Psoas muscle (tissue), 8 donors: Measurements from ENCODE around the gene HSPB7. TPM values are rescaled to one million over a fixed set of nuclear protein-coding genes. Genes with fewer than 3 reads are reported as not detected.

ENCODE experiments used
- ATAC-seq, 4 donors: fragments of 200-7000 bp; cut with Tn5 transposase; one replicate each; pipeline ENCODE4 v1.9.1; 2020; ENCODE audit warnings: moderate library complexity in 3 of 4, mild to moderate bottlenecking in 2 of 4
- DNase-seq, 2 donors: peaks; one replicate each; pipeline ENCODE4 v3.0.0-alpha.2; 2020
- H3K27ac ChIP-seq: fragments of 200-600 bp; one replicate; pipeline ENCODE4 v1.8.0; 2022
- H3K27me3 ChIP-seq, 3 donors: fragments of 200-600 bp in 1 of 3; one replicate each; pipeline versions ENCODE4 v1.6.1 to v1.8.0; 2013 to 2022; ENCODE audit warnings: low read length in 2 of 3, mild to moderate bottlenecking in 2 of 3, moderate library complexity in 1 of 3; ENCODE audit not compliant: insufficient read depth in 3 of 3
- H3K36me3 ChIP-seq, 2 donors: fragments of 200-600 bp in 1 of 2; one replicate each; pipeline versions ENCODE4 v1.6.1 to v1.8.0; 2013 to 2022; ENCODE audit warnings: low read depth in 1 of 2, mild to moderate bottlenecking in 1 of 2, moderate library complexity in 1 of 2; ENCODE audit not compliant: insufficient read depth in 1 of 2
- H3K4me1 ChIP-seq: fragments of 200-600 bp; one replicate; pipeline ENCODE4 v1.8.0; 2022
- H3K4me3 ChIP-seq: fragments of 200-600 bp; one replicate; pipeline ENCODE4 v1.8.0; 2022; ENCODE audit warnings: mild to moderate bottlenecking
- H3K9me3 ChIP-seq: fragments of 200-600 bp; one replicate; pipeline ENCODE4 v1.8.0; 2022
- CTCF ChIP-seq: fragments of 200-600 bp; IDR thresholded peaks from one replicate; pipeline ENCODE4 v1.8.0; 2022; ENCODE audit warnings: antibody characterized with exemption
- WGBS, 3 donors: extraction: QIAGEN DNeasy Blood & Tissue Kit; methylation state at CpG; one replicate each; pipeline versions ENCODE4 v1.1.6 to v1.1.7; 2013; 5-methylcytosine and 5-hydroxymethylcytosine counted together
- intact Hi-C, 2 donors: fragments of 100-400 bp; cut with DNase I; formaldehyde crosslinking; loops; one replicate each; pipeline versions ENCODE4 v1.11.0 to v1.14.2; 2022
- long read RNA-seq, 2 donors: library from polyadenylated mRNA; unstranded; transcript quantifications; one replicate each; pipeline ENCODE4 v2.0.0, GENCODE V29; 2021
- polyA plus RNA-seq, 3 donors: library from polyadenylated mRNA; stranded (reverse); fragments of 200-250 nt; gene quantifications; one replicate each; pipeline ENCODE4 v1.2.3, GENCODE V29; 2013
- total RNA-seq, 4 donors: library from RNA; stranded (reverse); fragmentation: NEBNext Ultra II Directional in 2 of 4; extraction: Animal tissue kit (Norgen Biotek cat#: 25700) in 2 of 4; gene quantifications; one replicate each; pipeline versions ENCODE4 v1.2.1 to v1.2.4, GENCODE V29; 2021 to 2023
- donor health status: healthy with polysubstance abuse.
- donor health status: DM: no; HTN: no; CAD: no; lungs with moderate emphysema.
- donor health status: Bipolar disorder and iron deficiency.
- donor health status: healthy.
- donor health status: DM: yes; HTN: yes; CAD: no.
- donor health status: DM: no; HTN: no; CAD: no.
- donor health status: DM: no; HTN: no; CAD: no.
- donor health status: DM: yes; HTN: yes; CAD: no.

Gene HSPB7
- total RNA-seq: 1,000 to 10,000 TPM; 1,183 to 3,738 (median 2,852) TPM
- polyA plus RNA-seq: 1,000 to 10,000 TPM; 1,867 to 2,156 (median 2,058) TPM
- long read RNA-seq, donor 1, transcript HSPB7-207 (3 exons, 844 nt): minor isoform, 11 of 289 reads
- long read RNA-seq, donor 1, transcript HSPB7-205 (2 exons, 2,702 nt): minor isoform, 14 of 289 reads
- long read RNA-seq, donor 1, transcript HSPB7-201 (3 exons, 2,892 nt): major isoform, 118 of 289 reads
- long read RNA-seq, donor 1, partial matches to known transcripts: 0 of 289 reads
- long read RNA-seq, donor 1, other reads (novel, unspliced or antisense): 144 of 289 reads
- long read RNA-seq, donor 2, transcript HSPB7-201 (3 exons, 2,892 nt): major isoform, 662 of 1,738 reads
- long read RNA-seq, donor 2, transcript HSPB7-205 (2 exons, 2,702 nt): minor isoform, 131 of 1,738 reads
- long read RNA-seq, donor 2, transcript HSPB7-207 (3 exons, 844 nt): minor isoform, 97 of 1,738 reads
- long read RNA-seq, donor 2, transcript HSPB7-203 (3 exons, 648 nt): minor isoform, 28 of 1,738 reads
- long read RNA-seq, donor 2, partial matches to known transcripts: 4 of 1,738 reads
- long read RNA-seq, donor 2, other reads (novel, unspliced or antisense): 789 of 1,738 reads

GRCh38 chr1:16017461-16018303, at the start of gene HSPB7:
HSPB7 (minus strand) TSS chr1:16018043; CDS start chr1:16017963, 80 bp downstream.
- no peak for TF ChIP-seq CTCF
- 5 to 14% (median 14%) methylated on average over 32 to 37 of the region's 37 CpGs for WGBS, 3 donors
- DNase-seq: peak; percentile 93 to 96
- Histone ChIP-seq H3K36me3 (no peaks in the 10 kb centered on the region), H3K27me3 (no peaks in the 10 kb centered on the region), H3K4me1 (peaks cover 57% of the 10 kb centered on the region), H3K4me3 (peak within 1 kb of the TSS; percentile 84), H3K9me3 (no peaks in the 10 kb centered on the region), H3K27ac (peak within 1 kb of the TSS; percentile 100)
- intact Hi-C loops: no loop called here
- ATAC-seq: peak; percentile 45 to 53 (median 46)

- H3K27ac ChIP-seq: no peak overlapping the region
- 37 to 53% (median 53%) methylated on average over 6 of the region's 6 CpGs for WGBS, 3 donors
- intact Hi-C loops: no loop called here
- DNase-seq (no peak), ATAC-seq (peak in 2 of 4 donors; percentile 20 to 61)
- no peaks in the 10 kb centered on the region for H3K9me3 ChIP-seq
- H3K4me1 ChIP-seq: no peaks in the 10 kb centered on the region
- no peak for TF ChIP-seq CTCF
- no peaks in the 10 kb centered on the region for H3K36me3 ChIP-seq
- peaks cover 0 to 7% (median 2%) of the 10 kb centered on the region in 3 donors for H3K27me3 ChIP-seq
- H3K4me3 ChIP-seq: no peak overlapping the region
These were observed 49.4 kb upstream of the HSPB7 start for GRCh38 chr1:16067127-16067768.

DNA sequence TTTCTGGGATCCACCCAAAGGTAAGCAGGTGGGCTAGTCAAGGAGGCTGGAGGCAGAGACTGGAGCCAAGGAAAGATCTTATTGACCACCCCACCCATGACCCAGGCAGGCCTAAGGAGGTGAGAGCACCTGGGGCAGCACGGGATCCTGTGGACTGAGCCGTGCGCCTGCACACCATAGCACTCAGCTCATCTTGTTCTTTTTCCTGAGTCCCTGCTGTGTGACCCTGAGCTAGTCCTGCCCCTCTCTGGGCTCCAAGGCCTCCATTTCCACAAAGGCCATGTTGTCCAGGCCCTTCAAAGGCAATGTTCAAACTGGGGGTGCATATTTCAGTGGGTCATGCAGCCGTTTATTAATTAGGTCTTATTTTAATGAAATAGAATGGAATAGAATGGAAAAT, 48.4 kb upstream of the HSPB7 start:
- no peak for TF ChIP-seq CTCF
- intact Hi-C loops: no loop called here
- no peak overlapping the region for H3K4me3 ChIP-seq
- H3K27me3 ChIP-seq: peaks cover 0 to 4% (median 2%) of the 10 kb centered on the region in 3 donors
- ATAC-seq: no peak
- no peaks in the 10 kb centered on the region for H3K4me1 ChIP-seq
- no peak for DNase-seq
- 91 to 93% (median 91%) methylated on average over 4 of the region's 4 CpGs for WGBS, 3 donors
- no peaks in the 10 kb centered on the region for H3K9me3 ChIP-seq
- no peaks in the 10 kb centered on the region for H3K36me3 ChIP-seq
- H3K27ac ChIP-seq: no peak overlapping the region

DNA sequence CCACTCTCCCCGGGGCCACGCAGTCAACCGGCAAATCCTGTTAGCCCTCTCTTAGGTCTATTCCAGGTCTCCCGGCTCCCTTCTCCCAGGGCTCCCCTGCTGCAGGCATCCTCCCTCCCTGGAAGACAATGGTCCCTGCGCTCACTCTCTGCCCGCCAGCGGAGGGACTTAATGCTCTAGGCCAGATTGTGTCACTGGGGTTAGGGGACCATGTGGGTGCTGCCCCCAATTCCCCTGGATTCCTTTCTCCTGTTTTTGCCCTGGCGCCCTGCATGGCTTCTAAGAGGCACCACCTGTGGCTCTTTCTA, 47.4 kb upstream of the HSPB7 start:
- ATAC-seq (no peak), DNase-seq (no peak)
- Histone ChIP-seq H3K27me3 (peaks cover 0 to 4% (median 2%) of the 10 kb centered on the region in 3 donors), H3K9me3 (no peaks in the 10 kb centered on the region), H3K4me1 (no peaks in the 10 kb centered on the region), H3K27ac (no peak overlapping the region), H3K36me3 (no peaks in the 10 kb centered on the region), H3K4me3 (no peak overlapping the region)
- intact Hi-C loops: no loop called here
- WGBS, 3 donors: 79 to 87% (median 83%) methylated on average over 8 of the region's 8 CpGs
- TF ChIP-seq CTCF: no peak
